ENCODE data around the gene CNTN1.

The CNTN1 gene

GRCh38 chr12:40864891-40865290 is 172.7 kb downstream of the CNTN1 start:
- no peak for FAIRE-seq

DNA sequence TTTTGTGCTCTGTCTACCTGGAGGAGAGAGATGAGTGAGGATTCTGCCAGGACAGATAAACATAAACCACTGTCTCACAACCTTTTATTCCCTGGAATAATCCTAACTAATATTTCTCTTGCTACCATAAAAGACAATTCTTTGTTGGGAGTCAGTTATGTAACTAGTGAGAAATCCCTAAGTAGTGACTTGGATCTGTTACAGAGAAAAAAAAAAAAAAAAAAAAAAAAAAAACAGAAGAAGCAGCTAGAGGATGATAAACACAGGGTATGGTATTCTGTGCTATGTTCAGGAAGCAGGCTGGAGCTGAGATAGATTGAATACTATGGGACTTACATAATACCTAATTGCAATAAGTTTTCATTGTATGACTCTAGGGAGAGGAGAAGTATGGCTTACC is 178.7 kb downstream of the CNTN1 start:
- no peak for FAIRE-seq

GRCh38 chr12:40874868-40875267 is 182.6 kb downstream of the CNTN1 start:
- FAIRE-seq: no peak

GRCh38 chr12:40889329-40889728 is 197.1 kb downstream of the CNTN1 start:
- no peak for FAIRE-seq

- FAIRE-seq: no peak
These were observed 200.3 kb downstream of the CNTN1 start for GRCh38 chr12:40892528-40892927.

- no peak for FAIRE-seq
These were observed 206.3 kb downstream of the CNTN1 start for GRCh38 chr12:40898505-40898904.

- no peak for FAIRE-seq
These were observed 210.8 kb downstream of the CNTN1 start for GRCh38 chr12:40903040-40903439.

DNA sequence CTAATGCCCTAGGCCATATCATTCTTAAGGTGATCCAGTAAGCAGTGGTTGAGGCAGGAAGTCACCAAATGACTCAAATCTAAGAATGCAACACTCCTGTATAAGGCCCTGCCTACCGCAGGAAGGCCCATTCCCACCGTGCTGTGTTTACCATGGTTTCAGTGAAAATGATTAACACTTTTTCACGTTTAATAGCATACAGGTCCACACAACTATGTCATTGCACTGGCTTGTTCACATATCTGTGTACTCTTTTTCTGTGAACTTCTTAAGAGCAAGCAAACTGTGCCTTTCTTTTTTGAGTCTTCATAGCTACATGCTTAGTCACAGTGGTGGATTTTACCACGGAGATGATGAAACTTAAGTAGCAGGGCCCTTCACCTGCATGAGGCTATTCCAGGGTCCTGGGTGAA is 214.9 kb downstream of the CNTN1 start:
- FAIRE-seq: no peak

- FAIRE-seq: no peak
These were observed 219.4 kb downstream of the CNTN1 start for GRCh38 chr12:40911676-40912075.

- no peak for FAIRE-seq
These were observed 222.9 kb downstream of the CNTN1 start for GRCh38 chr12:40915172-40915571.

GRCh38 chr12:40917561-40917960 is 225.3 kb downstream of the CNTN1 start:
- FAIRE-seq: no peak

- FAIRE-seq: peak; percentile 98
These were observed 229.4 kb downstream of the CNTN1 start for GRCh38 chr12:40921563-40922163.

DNA sequence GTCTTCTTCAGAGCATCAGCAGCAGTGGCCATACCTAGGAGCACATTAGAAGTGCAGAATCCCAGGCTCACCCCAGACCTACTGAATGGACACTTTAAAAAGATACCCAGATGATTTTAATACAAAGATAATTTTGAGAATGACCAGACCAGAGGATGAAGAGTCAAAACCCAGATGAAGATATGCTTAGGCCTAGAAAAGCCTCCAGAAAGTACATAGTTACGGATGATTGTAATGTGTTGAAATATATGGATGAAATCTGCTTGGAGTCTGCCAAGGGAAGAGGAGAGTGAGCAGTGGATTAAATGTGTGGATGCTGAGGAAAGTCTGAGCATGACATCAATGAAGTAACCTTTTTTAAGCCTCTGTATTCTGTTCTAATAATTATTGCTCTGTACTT is 245.7 kb downstream of the CNTN1 start:
- FAIRE-seq: no peak

GRCh38 chr12:40942326-40942725 is 250.1 kb downstream of the CNTN1 start:
- FAIRE-seq: no peak

DNA sequence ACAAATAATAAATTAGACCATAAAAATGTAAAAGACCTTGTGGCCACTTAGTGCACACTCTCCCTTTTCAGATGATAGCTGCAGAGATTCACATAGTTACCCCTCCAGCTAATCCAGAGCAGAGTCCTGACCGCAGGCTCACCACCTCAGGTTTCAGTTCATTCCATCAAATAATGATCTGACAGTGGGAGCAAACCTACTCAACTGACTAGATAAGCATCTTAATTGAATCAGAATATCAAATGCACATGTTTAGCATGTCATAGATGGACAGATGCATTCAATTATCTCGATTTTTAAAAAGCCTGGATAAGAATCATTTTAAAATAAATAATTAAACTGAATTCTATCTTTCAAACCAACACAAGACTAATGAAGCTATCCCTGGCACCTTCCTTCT is 253.5 kb downstream of the CNTN1 start:
- FAIRE-seq: no peak

DNA sequence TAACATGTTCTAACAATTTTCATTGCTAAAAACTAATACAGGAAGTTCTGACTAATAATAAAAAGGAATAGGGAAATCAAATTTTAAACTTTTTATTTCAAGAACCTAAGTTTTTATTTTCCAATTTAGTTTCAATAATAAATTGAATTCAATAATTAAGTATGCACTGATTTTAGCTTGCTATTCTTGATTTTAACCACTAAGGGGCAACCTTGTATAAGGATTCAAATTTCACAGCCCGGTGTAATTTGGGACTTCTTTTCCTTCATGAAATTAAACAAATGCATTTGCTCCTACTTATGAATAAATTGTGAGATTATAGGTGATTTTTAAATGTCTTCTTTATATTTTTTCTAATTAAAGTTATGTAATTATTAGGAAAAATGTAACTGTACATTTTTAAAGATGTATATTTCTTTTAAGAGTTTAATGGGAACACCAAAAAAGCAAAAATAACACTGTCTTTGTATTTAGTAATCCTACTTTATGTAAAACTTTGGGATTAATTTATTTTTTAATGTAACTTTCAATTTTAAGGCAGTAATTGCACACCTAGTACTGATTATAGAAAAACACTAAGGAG is 254.5 kb downstream of the CNTN1 start:
- peak; percentile 100 for FAIRE-seq

GRCh38 chr12:40947797-40948196 is 255.6 kb downstream of the CNTN1 start:
- no peak for FAIRE-seq

- FAIRE-seq: no peak
These were observed 260.8 kb downstream of the CNTN1 start for GRCh38 chr12:40953076-40953475.

- FAIRE-seq: no peak
These were observed 265.2 kb downstream of the CNTN1 start for GRCh38 chr12:40957417-40957816.

DNA sequence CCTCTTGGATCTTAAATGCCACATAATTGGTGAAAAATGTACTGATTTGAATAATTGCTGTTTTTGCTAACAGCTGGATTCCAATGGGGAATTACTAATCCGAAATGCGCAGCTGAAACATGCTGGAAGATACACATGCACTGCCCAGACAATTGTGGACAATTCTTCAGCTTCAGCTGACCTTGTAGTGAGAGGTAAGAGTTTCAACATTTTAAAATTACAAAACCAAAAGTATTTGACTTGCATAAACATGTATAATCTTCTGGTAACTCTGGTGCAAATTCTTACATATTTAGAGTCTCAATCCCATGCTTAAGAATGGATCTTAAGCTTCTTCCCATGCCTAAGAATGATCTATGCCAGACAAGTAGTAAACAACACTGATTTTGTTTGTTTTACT is 266.8 kb downstream of the CNTN1 start:
- FAIRE-seq: no peak

DNA sequence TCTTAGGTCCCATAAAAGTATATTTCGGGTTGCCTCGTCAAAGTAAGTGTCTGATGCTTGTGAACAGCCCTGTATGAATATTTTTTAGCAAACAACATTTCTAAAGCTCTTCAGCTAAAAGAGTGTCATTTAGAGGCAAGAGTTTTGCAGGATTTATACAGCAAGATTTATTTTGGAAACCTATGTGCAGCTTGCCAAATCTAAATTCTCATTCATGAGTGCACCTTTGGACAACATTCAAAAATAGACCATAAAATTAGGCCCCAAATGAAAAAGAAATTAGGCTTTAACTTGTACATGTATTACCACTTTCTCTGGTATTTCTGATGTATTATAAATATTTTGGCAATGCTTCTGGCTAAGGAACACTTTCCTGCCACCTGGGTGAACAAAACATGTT is 271.5 kb downstream of the CNTN1 start:
- no peak for FAIRE-seq

DNA sequence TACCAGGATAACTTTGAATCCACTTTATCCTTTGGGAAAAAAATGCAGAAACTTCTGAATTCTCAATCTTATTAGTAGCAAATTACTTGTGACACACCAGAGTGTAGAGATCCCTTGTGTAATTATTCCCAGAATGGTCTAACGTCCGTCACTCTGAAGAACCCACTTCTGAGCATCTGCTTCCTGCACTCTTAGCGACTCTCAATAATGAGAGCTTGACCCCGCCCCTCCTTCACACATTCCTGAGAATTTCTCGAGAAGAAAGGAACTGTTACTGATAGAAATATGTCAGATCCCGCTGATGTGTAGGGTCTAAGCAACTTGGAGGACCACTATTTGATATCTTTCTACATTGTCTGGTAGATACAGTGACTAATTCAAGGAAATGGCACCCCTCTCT is 277.6 kb downstream of the CNTN1 start:
- no peak for FAIRE-seq

GRCh38 chr12:40970320-40970907 is 278.2 kb downstream of the CNTN1 start:
- peak; percentile 17 for FAIRE-seq

- FAIRE-seq: no peak
These were observed 279.7 kb downstream of the CNTN1 start for GRCh38 chr12:40971911-40972310.

- FAIRE-seq: no peak
These were observed 284.3 kb downstream of the CNTN1 start for GRCh38 chr12:40976546-40976945.
